Body of pancreas (tissue), 4 donors: ENCODE data around the gene MDFIC.

Experiments used
- CTCF ChIP-seq, 7 experiments: fragments of 450-650 bp in 4 of 7; fragments of 200-600 bp in 3 of 7; sonication (generic) in 3 of 7; IDR thresholded peaks; one replicate each; pipeline ENCODE4 v1.5.1; 2016 to 2019; ENCODE audit warnings: antibody characterized with exemption in 7 of 7
- POLR2A ChIP-seq, 3 donors: fragments of 450-650 bp; IDR thresholded peaks; one replicate each; pipeline ENCODE4 v1.6.1; 2016; ENCODE audit warnings: antibody characterized with exemption in 3 of 3, mild to moderate bottlenecking in 2 of 3

GRCh38 chr7:115068220-115068619 lies 146.3 kb downstream of the MDFIC start:
- TF ChIP-seq CTCF (IDR thresholded peaks at IDR 0.05) (no peak), POLR2A (IDR thresholded peaks at IDR 0.05) (no peak)
